B cell (primary cell): ENCODE results near the gene SEC14L6.

Experiments
- CTCF ChIP-seq: fragments of 200-600 bp; IDR thresholded peaks from one replicate; pipeline ENCODE4 v1.8.0; 2022; ENCODE audit warnings: antibody characterized with exemption, mild to moderate bottlenecking
- EZH2 ChIP-seq: IDR thresholded peaks from 2 replicates; pipeline ENCODE4 v1.6.1; 2012; ENCODE audit warnings: borderline replicate concordance, low read depth, mild to moderate bottlenecking, moderate library complexity, low read length; ENCODE audit not compliant: insufficient read depth, poor library complexity, severe bottlenecking

GRCh38 chr22:30586414-30586813 is 39.9 kb upstream of the SEC14L6 start:
- TF ChIP-seq CTCF (no peak), EZH2 (no peak)
